CD4-positive, alpha-beta T cell treated with Interleukin-15 for 1 hour (primary cell): ENCODE results near the gene ZSCAN31.
A peak's percentile ranks its signal among the peaks of the same experiment; 100 is the strongest.
"Not testable (repeated sequence)": the region's sequence is repeated elsewhere in the genome, so short reads cannot be mapped to it uniquely, and the experiment has no call there.

Experiments used
- DNase-seq: peaks from one replicate; pipeline ENCODE4 v3.0.0-alpha.2; 2020

The ZSCAN31 gene

GRCh38 chr6:28335564-28336283 lies at the start of gene ZSCAN31:
Gene ZSCAN31, minus strand, starts transcription at chr6:28336148. Its CDS starts 6,465 bp downstream, at chr6:28329683.
- DNase-seq = peak; percentile 93

GRCh38 chr6:28384143-28384533 lies 48.2 kb upstream of the ZSCAN31 start:
- DNase-seq = no peak

- DNase-seq = peak; percentile 80
Observed at GRCh38 chr6:28383235-28384142, 47.5 kb upstream of the ZSCAN31 start.

- DNase-seq = no peak
Observed at GRCh38 chr6:28380381-28380780, 44.4 kb upstream of the ZSCAN31 start.

GRCh38 chr6:28378644-28379043 lies 42.7 kb upstream of the ZSCAN31 start:
- no peak for DNase-seq

- no peak for DNase-seq
Observed at GRCh38 chr6:28377879-28378278, 41.9 kb upstream of the ZSCAN31 start.

GRCh38 chr6:28373925-28374324 lies 38.0 kb upstream of the ZSCAN31 start:
- no peak for DNase-seq

- no peak for DNase-seq
Observed at GRCh38 chr6:28371706-28372451, 35.9 kb upstream of the ZSCAN31 start.

GRCh38 chr6:28371280-28371679 lies 35.3 kb upstream of the ZSCAN31 start:
- DNase-seq = no peak

GRCh38 chr6:28370440-28370839 lies 34.5 kb upstream of the ZSCAN31 start:
- no peak for DNase-seq

GRCh38 chr6:28369463-28369862 lies 33.5 kb upstream of the ZSCAN31 start:
- DNase-seq = no peak

GRCh38 chr6:28368522-28368921 lies 32.6 kb upstream of the ZSCAN31 start:
- DNase-seq = no peak

GRCh38 chr6:28365590-28365989 lies 29.6 kb upstream of the ZSCAN31 start:
- DNase-seq = not testable (repeated sequence)

- DNase-seq = no peak
Observed at GRCh38 chr6:28360961-28361360, 25.0 kb upstream of the ZSCAN31 start.

GRCh38 chr6:28359562-28359961 lies 23.6 kb upstream of the ZSCAN31 start:
- not testable (repeated sequence) for DNase-seq

- DNase-seq = no peak
Observed at GRCh38 chr6:28357036-28357435, 21.1 kb upstream of the ZSCAN31 start.

GRCh38 chr6:28356666-28357020 lies 20.7 kb upstream of the ZSCAN31 start:
- no peak for DNase-seq

GRCh38 chr6:28355743-28356665 lies 20.1 kb upstream of the ZSCAN31 start:
- DNase-seq = peak; percentile 49

- DNase-seq = no peak
Observed at GRCh38 chr6:28354688-28355554, 19.0 kb upstream of the ZSCAN31 start.

GRCh38 chr6:28353981-28354676 lies 18.2 kb upstream of the ZSCAN31 start:
- no peak for DNase-seq

- DNase-seq = no peak
Observed at GRCh38 chr6:28353356-28353755, 17.4 kb upstream of the ZSCAN31 start.
